Activated naive CD8-positive, alpha-beta T cell treated with anti-CD3 and anti-CD28 coated beads, Interleukin-2, amount 10 ng/mL, durations not matched to agents 7 days and 5 days (primary cell): Measurements from ENCODE around the gene FOLR1. TPM values are rescaled to one million over a fixed set of nuclear protein-coding genes. Genes with fewer than 3 reads are reported as not detected.

Experiments used
- ATAC-seq: fragments of 150-1000 bp; cut with Tn5 transposase; one replicate; pipeline ENCODE4 v1.10.0; 2021; ENCODE audit warnings: low read depth, moderate library complexity
- POLR2A ChIA-PET: fragments of 350-600 bp; sonication (Branson Sonifier 250); formaldehyde crosslinking; loops from one replicate; lab custom pipeline; 2021; ENCODE audit warnings: antibody characterized with exemption; lab: Charles Lee
- DNase-seq: peaks from one replicate; pipeline ENCODE4 v3.0.0; 2021
- H3K27ac Mint-ChIP-seq: one replicate; pipeline ENCODE4 v1.8.0; 2022; ENCODE audit warnings: mild to moderate bottlenecking, mixed read lengths
- H3K27me3 Mint-ChIP-seq: one replicate; pipeline ENCODE4 v1.8.0; 2022; ENCODE audit warnings: mild to moderate bottlenecking, moderate library complexity, mixed read lengths
- H3K36me3 Mint-ChIP-seq: one replicate; pipeline ENCODE4 v1.8.0; 2021; ENCODE audit warnings: mild to moderate bottlenecking, mixed read lengths
- H3K4me1 Mint-ChIP-seq: one replicate; pipeline ENCODE4 v1.8.0; 2021; ENCODE audit warnings: mixed read lengths
- H3K4me3 Mint-ChIP-seq: one replicate; pipeline ENCODE4 v1.8.0; 2022; ENCODE audit warnings: mild to moderate bottlenecking, moderate library complexity, mixed read lengths
- H3K9me3 Mint-ChIP-seq: one replicate; pipeline ENCODE4 v1.8.0; 2021; ENCODE audit warnings: mixed read lengths
- total RNA-seq, 2 experiments: library from RNA; stranded (reverse); gene quantifications; one replicate each; pipeline ENCODE4 v1.2.3, GENCODE V29; 2021

Gene FOLR1
- total RNA-seq, 2 experiments from 2014 or later = not detected

DNA sequence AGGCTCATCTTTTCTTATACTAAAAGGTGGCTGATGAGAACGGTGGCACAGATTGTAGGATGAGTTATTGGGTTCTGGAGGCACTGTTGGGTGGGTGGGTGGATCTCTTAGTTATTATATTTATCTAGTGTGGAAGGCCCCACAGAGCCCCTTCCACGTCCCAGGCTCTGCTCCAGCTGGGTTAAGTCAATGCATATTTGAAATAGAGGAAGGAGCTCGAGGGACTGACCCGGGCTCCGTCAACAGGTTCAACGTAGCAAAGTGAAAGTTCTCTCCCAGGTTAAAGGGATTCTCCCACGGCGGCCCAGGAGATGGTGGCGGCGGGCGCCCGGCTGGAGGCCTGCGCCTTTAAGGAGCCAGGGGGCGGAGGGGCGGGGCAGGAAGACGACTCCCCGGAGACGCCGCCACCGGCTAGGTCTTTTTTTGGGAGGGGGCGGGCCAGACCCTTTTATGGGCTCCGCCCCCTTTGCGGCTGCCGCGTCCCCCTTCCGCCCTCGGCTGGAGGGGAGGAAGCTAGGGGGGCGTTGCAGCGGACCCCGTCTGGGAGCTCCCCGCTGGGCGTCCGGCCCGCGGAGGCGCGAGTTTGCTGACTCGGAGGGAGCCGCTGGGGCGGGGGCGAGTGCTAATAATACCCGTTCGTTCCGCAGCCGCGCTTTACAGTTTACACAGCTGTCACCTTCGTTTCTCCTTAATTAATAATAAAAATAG lies 31.1 kb downstream of the FOLR1 start:
- POLR2A ChIA-PET = interaction anchor here (0.6 to 2.0 kb wide), 19 partner anchors 9 to 592 kb away, joined by 3 to 16 read pairs (median 4); partner anchors contain the start of genes ANAPC15, CLPB, RNF121 and XNDC1N
- Mint-ChIP-seq H3K4me3 (peak overlapping the region; percentile 90), H3K9me3 (no peaks in the 10 kb centered on the region), H3K36me3 (peaks cover 4% of the 10 kb centered on the region), H3K27ac (peak overlapping the region; percentile 84), H3K4me1 (peaks cover 27% of the 10 kb centered on the region), H3K27me3 (peaks cover 8% of the 10 kb centered on the region)
- ATAC-seq (peak; percentile 81), DNase-seq (peak; percentile 95)

DNA sequence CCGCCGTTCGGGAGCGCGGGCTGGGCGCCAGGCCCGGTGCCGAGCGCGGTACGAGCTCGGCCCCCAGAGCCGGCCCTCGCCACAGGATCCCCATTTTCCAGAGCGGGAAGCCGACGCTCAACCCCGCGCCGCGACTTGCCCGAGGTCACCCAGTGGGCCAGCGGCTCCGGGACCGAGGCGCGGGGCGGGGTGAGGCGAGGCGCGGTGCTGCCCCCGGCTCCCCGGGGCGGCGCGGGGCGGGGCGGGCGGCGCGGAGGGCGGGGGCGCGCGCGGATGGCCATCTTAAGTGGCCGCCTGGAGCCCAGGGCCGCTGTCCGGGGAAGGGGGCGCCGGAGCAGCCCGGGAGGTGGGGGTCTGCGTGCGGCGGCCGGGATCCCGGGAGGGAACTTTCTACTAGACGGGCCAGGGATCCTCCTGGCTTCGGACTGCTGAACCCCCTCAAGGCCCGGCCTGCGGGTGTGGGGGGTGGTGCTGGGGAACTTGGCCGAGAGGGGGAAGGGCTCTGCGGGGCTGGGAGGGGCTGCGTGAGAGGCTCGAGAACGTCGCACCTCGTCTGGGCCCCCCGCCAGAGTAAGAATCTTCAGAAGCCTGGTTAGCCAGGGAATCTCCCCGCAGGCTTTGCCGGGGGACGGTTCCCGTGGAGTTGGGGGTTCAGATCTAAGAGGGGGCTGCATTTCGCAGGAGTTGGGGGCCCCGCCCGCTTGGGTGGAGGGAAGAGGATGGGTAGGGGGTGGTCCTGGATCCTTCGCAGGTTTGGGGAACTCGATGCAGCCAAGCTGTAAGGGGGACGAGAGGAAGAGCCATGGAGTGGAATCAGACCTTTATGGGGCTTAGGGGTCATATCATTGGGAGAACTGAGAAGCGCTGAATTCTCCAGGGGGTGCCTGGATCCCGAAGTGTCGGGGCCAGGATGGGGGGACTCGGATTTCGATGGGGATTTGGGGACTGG lies 31.9 kb downstream of the FOLR1 start:
- ATAC-seq = peak; percentile 55
- H3K4me3 Mint-ChIP-seq = peak overlapping the region; percentile 97

DNA sequence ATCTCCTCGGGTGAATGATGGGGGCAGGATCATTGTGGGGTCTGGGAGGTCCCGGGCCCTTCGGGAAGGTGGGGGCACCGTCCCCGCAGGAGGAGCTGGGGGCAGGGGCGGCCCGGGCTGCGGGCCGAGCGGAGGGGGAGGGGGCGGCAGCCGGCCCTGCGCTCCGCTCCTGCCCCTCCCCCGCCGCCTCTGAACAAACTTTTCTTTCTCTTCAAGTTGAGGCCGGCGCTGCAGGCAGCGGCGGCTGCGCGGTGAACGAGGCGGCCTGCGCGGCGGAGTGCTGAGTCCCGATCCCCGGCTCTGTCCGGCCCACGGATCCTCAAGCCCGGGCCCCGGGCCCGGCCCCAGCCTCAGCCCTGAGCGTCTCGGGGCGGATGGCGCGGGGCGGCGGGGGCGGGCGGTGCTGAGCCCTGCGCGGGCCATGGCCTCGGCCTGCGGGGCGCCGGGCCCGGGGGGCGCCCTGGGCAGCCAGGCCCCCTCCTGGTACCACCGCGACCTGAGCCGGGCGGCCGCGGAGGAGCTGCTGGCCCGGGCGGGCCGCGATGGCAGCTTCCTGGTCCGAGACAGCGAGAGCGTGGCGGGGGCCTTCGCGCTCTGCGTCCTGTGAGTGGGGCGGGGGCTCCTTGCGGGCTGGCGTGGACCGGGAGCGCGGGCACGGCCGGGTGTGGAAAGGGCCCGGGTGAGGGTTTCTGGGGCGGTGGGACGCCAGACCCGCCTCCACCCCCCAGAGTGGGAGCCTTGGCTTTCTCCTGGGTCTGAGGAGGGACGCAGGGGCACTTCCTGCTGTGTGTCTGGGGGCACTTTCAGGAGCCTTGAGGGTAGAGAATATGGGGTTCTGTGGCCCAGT lies 32.8 kb downstream of the FOLR1 start, which contains the start of gene INPPL1:
INPPL1 (plus strand) TSS at position 204 of the 847 bp plus-strand sequence; CDS start at position 422, 218 bp downstream.
- Mint-ChIP-seq H3K4me1 (peaks cover 22% of the 10 kb centered on the region), H3K4me3 (peak within 1 kb of the TSS; percentile 97), H3K36me3 (peaks cover 5% of the 10 kb centered on the region), H3K27ac (peak within 1 kb of the TSS; percentile 93), H3K9me3 (no peaks in the 10 kb centered on the region), H3K27me3 (no peaks in the 10 kb centered on the region)
- POLR2A ChIA-PET = interaction anchor here (0.7 to 2.0 kb wide), 10 partner anchors 8 to 206 kb away, joined by 3 to 7 read pairs (median 4); partner anchors contain the start of genes ANAPC15 and FOLR2
- peak; percentile 3 for ATAC-seq
- DNase-seq = peak; percentile 64

More for the DNA sequence above, 31.9 kb downstream of the FOLR1 start:
- Mint-ChIP-seq H3K27ac (peak overlapping the region; percentile 93), H3K27me3 (peaks cover 1% of the 10 kb centered on the region), H3K36me3 (peaks cover 5% of the 10 kb centered on the region), H3K9me3 (no peaks in the 10 kb centered on the region), H3K4me1 (peaks cover 22% of the 10 kb centered on the region)
- POLR2A ChIA-PET = interaction anchor here (0.6 to 2.0 kb wide), 18 partner anchors 8 to 296 kb away, joined by 3 to 16 read pairs (median 4); partner anchors contain the start of genes ANAPC15, CLPB, RNF121 and XNDC1N
- DNase-seq = peak; percentile 84

DNA sequence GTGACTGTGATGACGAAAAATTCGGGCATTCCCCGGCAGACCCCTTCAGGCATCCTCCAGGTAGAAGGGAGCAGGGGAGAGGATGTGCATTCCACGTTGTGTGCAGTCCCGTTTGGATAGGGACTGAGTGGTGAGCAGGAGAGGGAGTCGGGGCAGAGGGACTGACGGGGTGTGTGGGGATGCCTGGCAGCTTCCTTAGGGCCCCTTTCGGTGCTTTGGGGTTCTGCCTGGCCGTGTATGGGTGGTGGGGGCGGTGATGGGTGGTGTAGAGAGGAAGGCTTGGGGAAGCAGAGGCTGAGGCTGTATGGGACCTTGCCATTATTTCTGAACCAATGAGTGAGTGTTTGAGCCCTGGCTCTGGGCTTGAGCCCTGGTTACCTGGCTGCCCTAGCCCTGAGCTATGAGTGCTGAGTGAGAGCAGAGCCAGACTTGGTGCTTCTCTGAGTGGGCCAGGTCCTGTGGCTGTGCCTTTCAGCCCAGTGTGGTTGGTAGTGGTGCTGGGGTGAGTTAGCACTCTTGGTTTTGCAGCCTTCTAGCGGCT lies 33.5 kb downstream of the FOLR1 start:
- Mint-ChIP-seq H3K9me3 (no peaks in the 10 kb centered on the region), H3K4me1 (peaks cover 22% of the 10 kb centered on the region), H3K27ac (peak overlapping the region; percentile 93), H3K27me3 (no peaks in the 10 kb centered on the region), H3K4me3 (peak overlapping the region; percentile 96), H3K36me3 (peaks cover 5% of the 10 kb centered on the region)
- DNase-seq (peak; percentile 54), ATAC-seq (peak; percentile 5)
- POLR2A ChIA-PET = interaction anchor here (0.6 to 2.0 kb wide), 9 partner anchors 9 to 206 kb away, joined by 3 to 7 read pairs (median 3); partner anchors contain the start of genes ANAPC15 and FOLR2

DNA sequence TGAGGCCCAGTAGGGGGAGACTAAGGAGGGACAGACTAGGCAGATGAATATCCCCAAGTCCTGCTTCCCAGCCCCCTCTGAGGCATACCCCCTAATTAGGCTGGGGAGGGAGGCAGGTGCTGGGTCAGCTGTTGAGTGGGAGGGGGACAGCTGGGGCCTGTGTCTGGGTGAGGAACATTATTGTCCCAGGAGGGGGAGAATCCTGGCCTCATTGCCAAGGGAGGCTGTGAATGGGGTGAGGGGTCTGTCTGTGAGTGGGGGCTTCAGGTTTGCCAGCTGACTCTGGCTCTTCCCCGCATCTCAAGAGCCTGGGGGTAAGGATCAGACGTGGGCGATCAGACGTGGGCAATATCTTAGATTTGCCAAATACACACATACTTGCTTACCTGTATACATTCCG lies 34.8 kb downstream of the FOLR1 start:
- no peaks in the 10 kb centered on the region for H3K27me3 Mint-ChIP-seq
- H3K27ac Mint-ChIP-seq = no peak overlapping the region
- ATAC-seq = no peak
- no peak for DNase-seq
- H3K4me3 Mint-ChIP-seq = no peak overlapping the region
- POLR2A ChIA-PET = interaction anchor here (0.5 kb wide), 1 partner anchor 1486 kb away, joined by 3 read pairs; no protein-coding TSS in a partner anchor
- H3K36me3 Mint-ChIP-seq = peaks cover 5% of the 10 kb centered on the region
- H3K9me3 Mint-ChIP-seq = no peaks in the 10 kb centered on the region
- H3K4me1 Mint-ChIP-seq = peaks cover 20% of the 10 kb centered on the region

DNA sequence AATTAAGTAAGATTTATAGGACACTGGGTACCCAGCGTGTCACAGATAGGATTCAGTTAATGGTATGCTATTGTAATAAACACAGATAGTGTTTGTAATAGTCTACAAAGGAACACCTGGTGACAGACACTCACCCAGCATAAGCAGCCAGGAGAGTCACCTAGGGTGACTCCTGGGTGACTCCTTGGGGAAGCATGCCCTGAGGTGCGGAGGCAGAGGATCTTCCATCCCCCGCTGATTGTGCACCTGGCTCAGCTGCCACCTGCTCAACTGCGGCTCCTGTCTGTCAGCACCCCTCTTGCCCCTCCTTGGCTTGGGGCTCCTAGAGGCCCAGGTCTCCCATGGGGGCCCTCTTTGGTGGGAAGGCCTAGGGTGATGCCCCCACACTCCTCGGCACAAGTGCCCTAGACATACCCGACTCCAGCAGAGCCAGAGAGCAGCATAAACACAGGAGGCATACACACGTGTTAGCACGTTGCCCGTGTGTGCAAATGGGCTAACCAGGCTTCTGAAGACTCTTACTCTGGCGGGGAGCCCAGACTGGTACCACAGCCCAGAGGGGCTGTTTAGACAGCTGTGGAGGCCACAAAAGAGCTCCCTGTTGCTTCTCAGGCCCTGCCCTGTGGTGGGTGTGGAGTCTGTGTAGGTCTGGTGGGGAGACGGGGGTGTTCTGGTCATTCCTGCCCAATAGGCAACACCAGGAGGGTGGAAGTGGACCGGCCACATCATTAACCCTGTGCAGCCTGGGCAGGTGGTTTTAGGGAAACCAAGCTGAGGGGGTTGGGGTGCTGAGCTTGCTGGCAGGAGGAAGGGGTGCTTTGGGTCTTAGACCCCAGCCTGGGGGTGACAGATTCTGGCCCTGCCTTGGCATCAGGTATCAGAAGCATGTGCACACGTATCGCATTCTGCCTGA lies 35.6 kb downstream of the FOLR1 start:
- DNase-seq = no peak
- H3K36me3 Mint-ChIP-seq = peaks cover 5% of the 10 kb centered on the region
- no peak overlapping the region for H3K4me3 Mint-ChIP-seq
- H3K27me3 Mint-ChIP-seq = no peaks in the 10 kb centered on the region
- POLR2A ChIA-PET = no interaction called here
- peaks cover 15% of the 10 kb centered on the region for H3K4me1 Mint-ChIP-seq
- H3K27ac Mint-ChIP-seq = no peak overlapping the region
- no peak for ATAC-seq
- H3K9me3 Mint-ChIP-seq = no peaks in the 10 kb centered on the region

DNA sequence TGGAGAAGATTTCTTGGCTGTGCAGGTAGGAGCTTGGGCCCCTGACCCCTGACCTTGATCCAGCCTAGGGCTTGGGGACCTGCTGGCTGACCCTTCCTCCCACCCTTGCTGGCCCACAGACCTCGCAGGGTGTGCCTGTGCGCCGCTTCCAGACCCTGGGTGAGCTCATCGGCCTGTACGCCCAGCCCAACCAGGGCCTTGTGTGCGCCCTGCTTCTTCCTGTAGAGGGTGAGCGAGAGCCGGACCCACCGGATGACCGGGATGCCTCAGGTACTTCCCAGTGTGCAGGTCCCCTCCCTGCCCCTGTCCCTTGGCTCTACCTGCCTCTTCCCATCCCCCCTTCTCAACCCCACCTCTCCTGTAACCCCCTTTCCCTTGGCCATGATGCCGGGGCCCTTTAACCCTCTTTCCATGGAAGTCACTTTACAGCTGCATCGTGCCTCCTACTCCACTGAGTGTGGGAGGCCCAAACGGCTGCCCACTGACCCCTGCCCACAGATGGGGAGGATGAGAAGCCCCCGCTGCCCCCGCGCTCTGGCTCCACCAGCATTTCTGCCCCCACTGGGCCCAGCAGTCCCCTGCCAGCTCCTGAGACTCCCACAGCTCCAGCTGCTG lies 36.4 kb downstream of the FOLR1 start:
- Mint-ChIP-seq H3K36me3 (peaks cover 5% of the 10 kb centered on the region), H3K4me1 (peaks cover 13% of the 10 kb centered on the region), H3K4me3 (no peak overlapping the region), H3K27me3 (no peaks in the 10 kb centered on the region), H3K9me3 (no peaks in the 10 kb centered on the region), H3K27ac (no peak overlapping the region)
- POLR2A ChIA-PET = no interaction called here
- ATAC-seq = no peak
- DNase-seq = peak; percentile 29

DNA sequence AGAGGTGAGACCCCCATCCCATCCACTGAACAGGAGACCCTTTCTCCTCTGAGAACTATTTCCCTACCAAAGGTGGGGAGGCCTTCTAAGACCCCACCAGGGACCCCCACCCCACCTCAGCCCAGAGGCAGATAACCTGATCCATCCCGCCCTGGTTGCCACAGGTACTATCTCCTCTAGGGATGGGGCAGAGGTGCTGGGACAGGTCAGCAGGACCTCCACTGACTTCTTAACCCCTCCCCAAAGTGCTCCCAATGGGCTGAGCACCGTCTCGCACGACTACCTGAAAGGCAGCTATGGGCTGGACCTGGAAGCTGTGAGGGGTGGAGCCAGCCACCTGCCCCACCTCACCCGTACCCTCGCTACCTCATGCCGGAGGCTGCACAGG lies 36.9 kb downstream of the FOLR1 start:
- peaks cover 13% of the 10 kb centered on the region for H3K4me1 Mint-ChIP-seq
- peaks cover 5% of the 10 kb centered on the region for H3K36me3 Mint-ChIP-seq
- no peaks in the 10 kb centered on the region for H3K27me3 Mint-ChIP-seq
- no peak for DNase-seq
- no peak overlapping the region for H3K4me3 Mint-ChIP-seq
- POLR2A ChIA-PET = no interaction called here
- H3K9me3 Mint-ChIP-seq = no peaks in the 10 kb centered on the region
- no peak for ATAC-seq
- H3K27ac Mint-ChIP-seq = no peak overlapping the region

DNA sequence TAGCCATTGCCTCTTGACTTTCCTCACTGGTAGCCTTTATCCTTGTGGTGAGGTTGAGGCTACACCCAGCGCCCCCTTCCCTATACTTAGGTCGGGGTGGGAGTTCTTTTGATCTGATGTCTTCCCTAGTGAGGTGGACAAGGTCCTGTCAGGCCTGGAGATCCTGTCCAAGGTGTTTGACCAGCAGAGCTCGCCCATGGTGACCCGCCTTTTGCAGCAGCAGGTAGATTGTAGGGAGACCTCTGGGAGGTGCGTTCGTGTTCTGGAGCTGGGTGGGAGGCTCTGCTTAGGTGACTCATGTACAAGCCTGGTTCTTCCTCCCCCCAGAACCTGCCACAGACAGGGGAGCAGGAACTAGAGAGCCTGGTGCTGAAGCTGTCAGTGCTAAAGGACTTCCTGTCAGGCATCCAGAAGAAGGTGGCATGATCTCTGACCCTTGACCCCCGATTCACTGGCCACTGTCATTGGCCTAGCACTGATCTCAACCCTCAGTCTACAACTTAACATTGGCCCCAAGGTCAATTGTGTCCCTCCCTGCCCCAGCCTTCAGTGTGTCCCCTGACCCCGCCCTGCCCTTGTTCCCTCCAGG lies 37.5 kb downstream of the FOLR1 start:
- H3K9me3 Mint-ChIP-seq = no peaks in the 10 kb centered on the region
- ATAC-seq = no peak
- no peak overlapping the region for H3K4me3 Mint-ChIP-seq
- no peak for DNase-seq
- peaks cover 5% of the 10 kb centered on the region for H3K36me3 Mint-ChIP-seq
- H3K4me1 Mint-ChIP-seq = peaks cover 10% of the 10 kb centered on the region
- POLR2A ChIA-PET = interaction anchor here (0.6 kb wide), 1 partner anchor 12 kb away, joined by 3 read pairs; no protein-coding TSS in a partner anchor
- H3K27ac Mint-ChIP-seq = no peak overlapping the region
- H3K27me3 Mint-ChIP-seq = no peaks in the 10 kb centered on the region

DNA sequence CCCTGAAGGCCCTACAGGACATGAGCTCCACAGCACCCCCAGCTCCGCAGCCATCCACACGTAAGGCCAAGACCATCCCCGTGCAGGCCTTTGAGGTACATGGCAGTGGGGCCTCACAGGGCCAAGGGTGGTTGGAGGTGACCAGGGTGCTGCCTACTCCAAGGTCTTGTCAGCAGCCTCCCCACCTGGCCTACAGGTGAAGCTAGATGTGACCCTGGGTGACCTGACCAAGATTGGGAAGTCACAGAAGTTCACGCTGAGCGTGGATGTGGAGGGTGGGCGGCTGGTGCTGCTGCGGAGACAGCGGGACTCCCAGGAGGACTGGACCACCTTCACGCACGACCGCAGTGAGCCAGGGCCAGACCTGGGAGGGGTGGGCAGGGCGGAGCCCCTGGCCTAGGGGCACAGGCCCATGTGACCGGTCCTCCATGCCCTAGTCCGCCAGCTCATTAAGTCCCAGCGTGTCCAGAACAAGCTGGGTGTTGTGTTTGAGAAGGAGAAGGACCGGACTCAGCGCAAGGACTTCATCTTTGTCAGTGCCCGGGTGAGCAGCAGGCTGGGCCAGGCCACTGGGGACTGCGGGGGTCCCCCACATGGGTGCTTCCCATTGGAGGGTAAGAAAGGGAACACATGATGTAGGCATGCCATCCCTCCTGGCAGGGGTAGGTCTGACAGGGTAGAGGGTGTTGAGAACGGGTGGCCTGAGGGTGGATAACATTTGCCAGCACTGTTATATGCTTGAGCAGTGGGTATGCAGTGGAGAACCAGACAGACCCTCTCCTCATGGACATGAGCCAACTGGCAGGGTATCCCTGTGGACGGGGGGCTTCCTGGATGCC lies 38.2 kb downstream of the FOLR1 start:
- Mint-ChIP-seq H3K9me3 (no peaks in the 10 kb centered on the region), H3K27ac (no peak overlapping the region), H3K36me3 (peaks cover 6% of the 10 kb centered on the region), H3K27me3 (no peaks in the 10 kb centered on the region), H3K4me3 (no peak overlapping the region), H3K4me1 (peaks cover 14% of the 10 kb centered on the region)
- ATAC-seq (no peak), DNase-seq (no peak)
- POLR2A ChIA-PET = interaction anchor here (0.6 kb wide), 1 partner anchor 11 kb away, joined by 3 read pairs; no protein-coding TSS in a partner anchor
